CD14-positive monocyte (primary cell): ENCODE measurements around the gene TOMM40. TPM values are rescaled to one million over a fixed set of nuclear protein-coding genes. Genes with fewer than 3 reads are reported as not detected.

Experiments used
- DNase-seq, 3 donors: peaks; one replicate each; pipeline ENCODE4 v3.0.0-alpha.2; 2011 to 2022
- H2AFZ ChIP-seq: 2 replicates; pipeline ENCODE4 v1.6.0; 2012; ENCODE audit warnings: mild to moderate bottlenecking, low read depth, low read length, inconsistent platforms; ENCODE audit not compliant: insufficient read depth, poor library complexity, severe bottlenecking
- H3K27ac ChIP-seq, 2 donors: 1 replicate in 1 of 2; 2 replicates in 1 of 2; pipeline ENCODE4 v1.5.1; 2012 to 2013; ENCODE audit warnings: low read length in 2 of 2, control low read depth in 1 of 2, inconsistent platforms in 1 of 2, low read depth in 1 of 2, mild to moderate bottlenecking in 1 of 2
- H3K27me3 ChIP-seq, 2 donors: one replicate each; pipeline versions ENCODE4 v1.6.0 to v1.6.1; 2011 to 2013; ENCODE audit warnings: low read length in 2 of 2; ENCODE audit not compliant: control insufficient read depth in 2 of 2, insufficient read depth in 2 of 2
- H3K36me3 ChIP-seq, 2 donors: replicated peaks in 1 of 2; 1 replicate in 1 of 2; 2 replicates in 1 of 2; pipeline versions ENCODE4 v1.5.1 to v1.6.1; 2012 to 2013; ENCODE audit warnings: low read length in 2 of 2, control low read depth in 1 of 2, inconsistent platforms in 1 of 2, mild to moderate bottlenecking in 1 of 2; ENCODE audit not compliant: insufficient read depth in 2 of 2, control insufficient read depth in 1 of 2
- H3K4me1 ChIP-seq, 2 donors: 1 replicate in 1 of 2; 2 replicates in 1 of 2; pipeline versions ENCODE4 v1.5.1 to v1.6.1; 2012 to 2013; ENCODE audit warnings: low read length in 2 of 2, control low read depth in 1 of 2, inconsistent platforms in 1 of 2, mild to moderate bottlenecking in 1 of 2, moderate library complexity in 1 of 2; ENCODE audit not compliant: insufficient read depth in 2 of 2, control insufficient read depth in 1 of 2
- H3K4me2 ChIP-seq: replicated peaks from 2 replicates; pipeline ENCODE3; 2012; ENCODE audit warnings: low read length, moderate library complexity, mild to moderate bottlenecking; ENCODE audit not compliant: poor library complexity, severe bottlenecking; ENCODE audit errors: extremely low read depth
- H3K4me3 ChIP-seq, 3 experiments: fragments of 200-600 bp in 1 of 3; sonication (generic) in 1 of 3; replicated peaks in 1 of 3; 1 replicate in 2 of 3; 2 replicates in 1 of 3; pipeline ENCODE4 v1.5.1; 2011 to 2013; ENCODE audit warnings: low read length in 3 of 3, mild to moderate bottlenecking in 3 of 3, control low read depth in 2 of 3, low read depth in 2 of 3, inconsistent platforms in 1 of 3, moderate library complexity in 1 of 3
- H3K79me2 ChIP-seq: 2 replicates; pipeline ENCODE4 v1.6.0; 2012; ENCODE audit warnings: mild to moderate bottlenecking, control low read depth, inconsistent platforms, low read length, moderate library complexity; ENCODE audit not compliant: insufficient read depth
- H3K9ac ChIP-seq: 2 replicates; pipeline ENCODE4 v1.6.0; 2017; ENCODE audit warnings: low read length, mild to moderate bottlenecking; ENCODE audit not compliant: insufficient read depth, poor library complexity, severe bottlenecking
- H3K9me3 ChIP-seq, 2 donors: replicated peaks in 1 of 2; 1 replicate in 1 of 2; 2 replicates in 1 of 2; pipeline versions ENCODE4 v1.5.1 to v1.6.1; 2012 to 2013; ENCODE audit warnings: low read length in 2 of 2, control low read depth in 1 of 2; ENCODE audit not compliant: control insufficient read depth in 1 of 2, insufficient read depth in 1 of 2
- H4K20me1 ChIP-seq: 2 replicates; pipeline ENCODE4 v1.6.0; 2012; ENCODE audit warnings: mild to moderate bottlenecking, low read length, control low read depth, moderate library complexity; ENCODE audit not compliant: insufficient read depth
- H3K27ac Mint-ChIP-seq, 7 donors: one replicate each; pipeline ENCODE4 v1.8.0; 2020; ENCODE audit warnings: mild to moderate bottlenecking in 7 of 7, mixed read lengths in 7 of 7, moderate library complexity in 6 of 7, inconsistent platforms in 2 of 7
- H3K27me3 Mint-ChIP-seq, 3 donors: one replicate each; pipeline ENCODE4 v1.8.0; 2021 to 2022; ENCODE audit warnings: low read depth in 3 of 3, mild to moderate bottlenecking in 3 of 3, mixed read lengths in 3 of 3, moderate library complexity in 3 of 3, inconsistent platforms in 1 of 3
- H3K36me3 Mint-ChIP-seq, 2 donors: one replicate each; pipeline ENCODE4 v1.8.0; 2020; ENCODE audit warnings: mixed read lengths in 2 of 2, inconsistent platforms in 1 of 2, mild to moderate bottlenecking in 1 of 2
- H3K4me1 Mint-ChIP-seq: one replicate; pipeline ENCODE4 v1.8.0; 2020; ENCODE audit warnings: mild to moderate bottlenecking, mixed read lengths
- H3K4me3 Mint-ChIP-seq, 2 donors: one replicate each; pipeline ENCODE4 v1.8.0; 2020; ENCODE audit warnings: mild to moderate bottlenecking in 2 of 2, mixed read lengths in 2 of 2, moderate library complexity in 1 of 2
- H3K9me3 Mint-ChIP-seq, 7 donors: one replicate each; pipeline ENCODE4 v1.8.0; 2020 to 2022; ENCODE audit warnings: mixed read lengths in 7 of 7, mild to moderate bottlenecking in 6 of 7, moderate library complexity in 6 of 7, inconsistent platforms in 2 of 7
- CTCF ChIP-seq: fragments of 200-600 bp; IDR thresholded peaks from one replicate; pipeline ENCODE4 v1.8.0; 2022; ENCODE audit warnings: antibody characterized with exemption, mild to moderate bottlenecking
- WGBS: methylation state at CpG from one replicate; pipeline ENCODE4 v1.1.5; 2013; ENCODE audit warnings: missing lambda C conversion rate; ENCODE audit not compliant: insufficient coverage; 5-methylcytosine and 5-hydroxymethylcytosine counted together
- intact Hi-C, 2 donors: fragments of 100-400 bp; cut with micrococcal nuclease; formaldehyde crosslinking; loops; one replicate each; pipeline versions ENCODE4 v1.15.0 to v1.15.1; 2023
- polyA plus RNA-seq, 3 donors: library from polyadenylated mRNA; depleted of rRNA in 1 of 3; unstranded in 2 of 3; stranded (reverse) in 1 of 3; fragments of 300-500 nt in 2 of 3; fragments of >200 nt in 1 of 3; fragmentation: Illumina TruSeq in 2 of 3; gene quantifications; 1 replicate in 2 of 3; 2 replicates in 1 of 3; pipeline ENCODE4 v1.2.3, GENCODE V29; 2012 to 2021

The TOMM40 gene
- polyA plus RNA-seq, 3 donors, result 15.0 to 25.4 (median 16.4) TPM

- Histone ChIP-seq H4K20me1 (no peaks in the 10 kb centered on the region), H3K9me3 (no peaks in the 10 kb centered on the region), H3K4me2 (no peak overlapping the region), H3K9ac (no peak overlapping the region), H3K27me3 (no peaks in the 10 kb centered on the region), H3K4me3 (no peak overlapping the region), H3K4me1 (peaks cover 6 to 11% of the 10 kb centered on the region in 2 donors), H3K79me2 (peaks cover 1% of the 10 kb centered on the region), H3K27ac (no peak overlapping the region), H2AFZ (no peak overlapping the region), H3K36me3 (peaks cover 10 to 13% of the 10 kb centered on the region in 2 donors)
- DNase-seq, result no peak
- peaks cover 3 to 6% (median 3%) of the 10 kb centered on the region in 3 donors for H3K27me3 Mint-ChIP-seq
- WGBS, result 100% methylated on average over 3 of the region's 5 CpGs
- H3K36me3 Mint-ChIP-seq, result peaks cover 12 to 28% of the 10 kb centered on the region in 2 donors
- H3K4me1 Mint-ChIP-seq, result peaks cover 14% of the 10 kb centered on the region
- H3K4me3 Mint-ChIP-seq, result no peak overlapping the region
- peak overlapping the region in 1 of 7 donors; percentile 20 for H3K27ac Mint-ChIP-seq
- intact Hi-C loops, result no loop called here
- no peaks in the 10 kb centered on the region for H3K9me3 Mint-ChIP-seq
- no peak for TF ChIP-seq CTCF
Observed at GRCh38 chr19:44948763-44949374, 57.8 kb downstream of the TOMM40 start.

DNA sequence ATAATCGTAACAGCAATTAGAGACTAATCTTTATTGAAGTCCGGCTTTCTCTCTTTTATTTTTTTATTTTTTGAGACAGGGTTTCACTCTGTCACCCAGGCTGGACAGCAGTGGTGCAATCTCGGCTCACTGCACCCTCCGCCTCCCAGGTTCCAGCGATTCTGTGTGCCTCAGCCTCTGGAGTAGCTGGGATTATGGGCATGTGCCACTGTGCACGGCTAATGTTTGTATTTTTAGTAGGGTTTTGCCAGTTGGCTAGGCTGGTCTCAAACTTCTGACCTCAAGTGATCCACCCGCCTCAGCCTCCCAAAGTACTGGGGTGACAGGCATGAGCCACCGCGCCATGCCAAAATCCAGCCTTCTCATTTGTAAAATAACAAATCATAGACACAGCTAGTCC, 58.5 kb downstream of the TOMM40 start:
- Histone ChIP-seq H3K27me3 (no peaks in the 10 kb centered on the region), H3K9ac (no peak overlapping the region), H4K20me1 (no peaks in the 10 kb centered on the region), H2AFZ (no peak overlapping the region), H3K4me1 (peaks cover 9 to 13% of the 10 kb centered on the region in 2 donors), H3K4me2 (no peak overlapping the region), H3K36me3 (peaks cover 10 to 13% of the 10 kb centered on the region in 2 donors), H3K79me2 (peaks cover 8% of the 10 kb centered on the region), H3K9me3 (no peaks in the 10 kb centered on the region), H3K4me3 (no peak overlapping the region), H3K27ac (no peak overlapping the region)
- no peak for TF ChIP-seq CTCF
- Mint-ChIP-seq H3K27me3 (peaks cover 2 to 6% (median 3%) of the 10 kb centered on the region in 3 donors), H3K4me1 (peaks cover 15% of the 10 kb centered on the region), H3K36me3 (peaks cover 12 to 28% of the 10 kb centered on the region in 2 donors), H3K27ac (no peak overlapping the region), H3K9me3 (no peaks in the 10 kb centered on the region), H3K4me3 (no peak overlapping the region)
- 93% methylated on average over 2 of the region's 9 CpGs for WGBS
- intact Hi-C loops, result no loop called here
- no peak for DNase-seq
